Vagina (tissue), 2 donors: ENCODE data around the gene ZMYND11. TPM values are rescaled to one million over a fixed set of nuclear protein-coding genes. Genes with fewer than 3 reads are reported as not detected.
A peak's percentile ranks its signal among the peaks of the same experiment; 100 is the strongest.

Experiments used
- DNase-seq, 2 donors: peaks; one replicate each; pipeline ENCODE4 v3.0.0-alpha.2; 2017; ENCODE audit errors: extremely low spot score in 2 of 2
- H3K27ac ChIP-seq: fragments of 200-600 bp; sonication (generic); one replicate; pipeline ENCODE4 v1.5.1; 2019
- H3K27me3 ChIP-seq: fragments of 200-600 bp; sonication (generic); one replicate; pipeline ENCODE4 v1.5.1; 2019
- H3K36me3 ChIP-seq, 2 donors: fragments of 200-600 bp; sonication (generic); one replicate each; pipeline ENCODE4 v1.5.1; 2017 to 2019
- H3K4me1 ChIP-seq: fragments of 200-600 bp; sonication (generic); one replicate; pipeline ENCODE4 v1.5.1; 2019
- H3K4me3 ChIP-seq, 2 donors: fragments of 200-600 bp; sonication (generic); 1 replicate in 1 of 2; 2 replicates in 1 of 2; pipeline ENCODE4 v1.5.1; 2016 to 2019
- H3K9me3 ChIP-seq: fragments of 200-600 bp; sonication (generic); one replicate; pipeline ENCODE4 v1.5.1; 2019
- POLR2A ChIP-seq, 2 donors: fragments of 450-650 bp; IDR thresholded peaks; one replicate each; pipeline ENCODE4 v1.6.1; 2017; ENCODE audit warnings: antibody characterized with exemption in 2 of 2, mild to moderate bottlenecking in 2 of 2, moderate library complexity in 2 of 2
- POLR2AphosphoS5 ChIP-seq, 2 donors: sonication (generic); formaldehyde crosslinking; IDR thresholded peaks; one replicate each; pipeline ENCODE4 v1.9.0; 2017; ENCODE audit warnings: antibody characterized with exemption in 2 of 2, mild to moderate bottlenecking in 2 of 2, low read depth in 1 of 2; ENCODE audit not compliant: insufficient read depth in 1 of 2
- intact Hi-C: fragments of 100-400 bp; cut with DNase I; formaldehyde crosslinking; loops from one replicate; pipeline ENCODE4 v1.15.1; 2023
- total RNA-seq: library from RNA; depleted of rRNA; stranded (reverse); fragments of >200 nt; gene quantifications from one replicate; pipeline ENCODE4 v1.2.3, GENCODE V29; 2016
- TF ChIP-seq, protein P1 (sequence below), 3 experiments: fragments of 450-650 bp in 2 of 3; fragments of 200-600 bp in 1 of 3; sonication (generic) in 1 of 3; IDR thresholded peaks; one replicate each; pipeline ENCODE4 v1.5.1; 2017 to 2019; ENCODE audit warnings: antibody characterized with exemption in 3 of 3, mild to moderate bottlenecking in 2 of 3, moderate library complexity in 2 of 3

The ZMYND11 gene
- 46.4 TPM for total RNA-seq

DNA sequence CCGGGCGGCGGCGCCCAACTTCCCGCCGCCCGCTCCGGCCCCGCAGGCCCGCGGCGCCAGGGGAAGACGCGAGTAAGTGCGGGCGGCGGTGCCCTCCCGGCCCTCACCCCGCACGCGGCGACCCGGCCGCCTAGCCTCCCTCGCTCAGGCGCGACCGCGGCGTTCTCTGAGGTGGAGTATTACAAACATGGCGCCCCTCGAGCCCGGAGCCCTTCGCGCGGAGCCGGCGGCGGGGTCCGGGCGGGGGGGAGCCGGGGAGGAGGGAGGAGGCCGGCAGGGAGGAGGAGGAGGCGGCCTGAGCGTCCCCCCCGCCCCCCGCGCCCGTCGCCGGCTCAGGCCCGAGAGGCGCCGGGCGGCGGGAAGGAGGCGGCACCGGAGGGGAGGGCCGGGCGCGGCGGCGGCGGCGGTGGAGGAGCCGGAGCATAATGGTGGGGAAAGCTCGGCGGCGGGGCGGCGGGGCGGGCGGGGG is at the start of gene ZMYND11:
Gene ZMYND11, plus strand, starts transcription at position 324 of the 469 bp plus-strand sequence. CDS start 44,558 bp downstream, outside the sequence.
- Histone ChIP-seq H3K9me3 (no peaks in the 10 kb centered on the region), H3K4me3 (peak within 1 kb of the TSS; percentile 72), H3K27me3 (no peaks in the 10 kb centered on the region), H3K36me3 (no peaks in the 10 kb centered on the region), H3K4me1 (peaks cover 52% of the 10 kb centered on the region), H3K27ac (peak within 1 kb of the TSS; percentile 97)
- no peak for DNase-seq
- intact Hi-C loops = no loop called here
- TF ChIP-seq POLR2AphosphoS5 (IDR thresholded peaks at IDR 0.05; ENCODE audit: insufficient read depth in 1 of 2, low read depth in 1 of 2) = no peak
- no peak for TF ChIP-seq POLR2A (IDR thresholded peaks at IDR 0.05)
- TF ChIP-seq, protein P1, sequence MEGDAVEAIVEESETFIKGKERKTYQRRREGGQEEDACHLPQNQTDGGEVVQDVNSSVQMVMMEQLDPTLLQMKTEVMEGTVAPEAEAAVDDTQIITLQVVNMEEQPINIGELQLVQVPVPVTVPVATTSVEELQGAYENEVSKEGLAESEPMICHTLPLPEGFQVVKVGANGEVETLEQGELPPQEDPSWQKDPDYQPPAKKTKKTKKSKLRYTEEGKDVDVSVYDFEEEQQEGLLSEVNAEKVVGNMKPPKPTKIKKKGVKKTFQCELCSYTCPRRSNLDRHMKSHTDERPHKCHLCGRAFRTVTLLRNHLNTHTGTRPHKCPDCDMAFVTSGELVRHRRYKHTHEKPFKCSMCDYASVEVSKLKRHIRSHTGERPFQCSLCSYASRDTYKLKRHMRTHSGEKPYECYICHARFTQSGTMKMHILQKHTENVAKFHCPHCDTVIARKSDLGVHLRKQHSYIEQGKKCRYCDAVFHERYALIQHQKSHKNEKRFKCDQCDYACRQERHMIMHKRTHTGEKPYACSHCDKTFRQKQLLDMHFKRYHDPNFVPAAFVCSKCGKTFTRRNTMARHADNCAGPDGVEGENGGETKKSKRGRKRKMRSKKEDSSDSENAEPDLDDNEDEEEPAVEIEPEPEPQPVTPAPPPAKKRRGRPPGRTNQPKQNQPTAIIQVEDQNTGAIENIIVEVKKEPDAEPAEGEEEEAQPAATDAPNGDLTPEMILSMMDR (IDR thresholded peaks at IDR 0.05) = no peak

DNA sequence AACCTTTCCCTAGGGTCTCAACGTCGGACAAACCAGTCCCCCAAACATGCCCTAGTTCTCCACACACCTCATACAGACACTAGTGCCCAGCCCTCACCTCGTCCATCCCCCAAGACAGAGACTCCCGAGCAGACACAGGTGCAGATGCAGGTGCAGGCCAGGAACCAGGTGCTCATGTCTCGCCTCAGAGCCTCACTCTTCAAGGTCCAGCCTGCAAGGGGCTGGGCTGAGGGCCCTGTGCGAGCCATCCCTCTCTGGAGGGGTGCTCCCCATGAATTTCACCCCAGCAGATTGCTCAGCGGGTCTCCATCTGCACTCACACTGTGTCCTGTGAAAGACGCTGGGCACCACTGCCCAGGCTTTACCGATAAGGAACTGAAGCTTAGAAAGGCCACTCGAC is 49.2 kb upstream of the ZMYND11 start:
- H3K4me1 ChIP-seq = no peaks in the 10 kb centered on the region
- TF ChIP-seq POLR2AphosphoS5 (IDR thresholded peaks at IDR 0.05; ENCODE audit: insufficient read depth in 1 of 2, low read depth in 1 of 2) = no peak
- TF ChIP-seq, protein P1 (IDR thresholded peaks at IDR 0.05) = no peak
- no peak for TF ChIP-seq POLR2A (IDR thresholded peaks at IDR 0.05)
- intact Hi-C loops = no loop called here
- no peak for DNase-seq
- no peak overlapping the region for H3K27ac ChIP-seq
- no peaks in the 10 kb centered on the region for H3K9me3 ChIP-seq
- H3K27me3 ChIP-seq = no peaks in the 10 kb centered on the region
- H3K4me3 ChIP-seq = no peak overlapping the region
- no peaks in the 10 kb centered on the region for H3K36me3 ChIP-seq

DNA sequence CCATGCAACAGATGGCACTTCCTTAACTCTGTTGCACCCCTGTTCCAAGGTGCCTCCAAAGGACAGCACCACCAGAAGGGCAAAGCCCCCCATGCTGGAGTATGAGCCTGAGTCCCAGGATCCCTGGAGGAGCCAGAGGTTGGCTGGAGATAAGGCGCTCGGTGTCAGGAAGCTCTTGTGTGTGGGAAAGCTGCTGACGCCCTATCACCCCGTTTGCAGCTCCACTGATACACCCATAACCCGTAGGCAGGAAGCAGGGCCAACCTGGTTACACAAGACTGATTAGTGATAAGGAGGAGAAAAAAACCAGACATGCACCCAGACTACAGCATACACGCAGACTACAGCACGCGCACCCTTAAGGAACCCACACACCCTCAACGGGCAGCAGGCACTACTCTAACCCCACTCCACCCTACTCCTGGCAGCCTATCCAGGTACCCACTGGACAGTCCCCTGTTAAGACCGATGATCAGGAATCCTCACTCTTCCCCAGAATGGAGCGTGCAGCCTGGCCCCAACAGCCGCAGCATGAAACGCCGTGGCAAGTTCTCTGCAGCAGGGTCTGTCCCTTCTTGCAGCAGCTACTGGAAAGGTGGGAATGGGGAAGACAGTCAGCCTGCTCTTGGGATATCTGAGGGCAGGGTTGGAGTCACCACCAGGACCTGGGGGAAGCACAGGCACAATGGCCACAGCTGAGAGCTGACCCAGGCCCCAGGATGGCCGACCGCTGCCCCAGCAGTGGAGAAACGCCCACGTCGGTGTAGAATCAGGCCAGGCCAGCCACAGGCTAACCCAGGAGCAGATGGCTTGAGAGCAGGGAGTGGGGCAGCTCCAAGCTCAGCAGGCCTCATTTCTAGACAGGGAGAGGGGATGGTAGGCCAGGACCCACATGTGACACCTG is 47.8 kb upstream of the ZMYND11 start:
- Histone ChIP-seq H3K4me3 (no peak overlapping the region), H3K4me1 (peaks cover 5% of the 10 kb centered on the region), H3K27me3 (no peaks in the 10 kb centered on the region), H3K27ac (no peak overlapping the region), H3K36me3 (no peaks in the 10 kb centered on the region), H3K9me3 (no peaks in the 10 kb centered on the region)
- intact Hi-C loops = no loop called here
- TF ChIP-seq POLR2A (IDR thresholded peaks at IDR 0.05) (no peak), POLR2AphosphoS5 (IDR thresholded peaks at IDR 0.05; ENCODE audit: insufficient read depth in 1 of 2, low read depth in 1 of 2) (no peak)
- TF ChIP-seq, protein P1 (IDR thresholded peaks at IDR 0.05) = no peak
- DNase-seq = no peak

DNA sequence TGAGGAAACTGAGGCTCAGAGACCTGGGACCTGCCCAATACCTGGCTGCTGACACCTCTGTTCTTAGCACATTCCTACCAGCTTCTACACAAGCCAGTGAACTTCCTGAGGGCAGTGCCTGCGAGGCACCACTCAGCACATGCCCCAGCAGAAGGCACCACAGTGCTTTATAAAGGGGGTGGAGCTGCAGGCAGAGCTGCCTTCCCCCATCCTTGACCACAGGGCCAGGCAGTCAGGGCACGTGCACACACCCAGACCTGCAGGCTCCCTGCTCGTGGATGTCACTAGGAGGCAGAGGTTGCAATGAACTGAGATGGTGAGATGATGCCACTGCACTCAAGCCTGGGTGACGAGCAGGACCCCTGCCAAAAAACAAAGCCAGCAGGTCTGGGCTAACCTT is 47.0 kb upstream of the ZMYND11 start:
- H3K4me3 ChIP-seq = no peak overlapping the region
- H3K27me3 ChIP-seq = no peaks in the 10 kb centered on the region
- intact Hi-C loops = no loop called here
- no peaks in the 10 kb centered on the region for H3K36me3 ChIP-seq
- H3K9me3 ChIP-seq = no peaks in the 10 kb centered on the region
- H3K27ac ChIP-seq = no peak overlapping the region
- peaks cover 7% of the 10 kb centered on the region for H3K4me1 ChIP-seq
- TF ChIP-seq POLR2A (IDR thresholded peaks at IDR 0.05) (no peak), POLR2AphosphoS5 (IDR thresholded peaks at IDR 0.05; ENCODE audit: insufficient read depth in 1 of 2, low read depth in 1 of 2) (no peak)
- TF ChIP-seq, protein P1 (IDR thresholded peaks at IDR 0.05) = no peak
- no peak for DNase-seq

DNA sequence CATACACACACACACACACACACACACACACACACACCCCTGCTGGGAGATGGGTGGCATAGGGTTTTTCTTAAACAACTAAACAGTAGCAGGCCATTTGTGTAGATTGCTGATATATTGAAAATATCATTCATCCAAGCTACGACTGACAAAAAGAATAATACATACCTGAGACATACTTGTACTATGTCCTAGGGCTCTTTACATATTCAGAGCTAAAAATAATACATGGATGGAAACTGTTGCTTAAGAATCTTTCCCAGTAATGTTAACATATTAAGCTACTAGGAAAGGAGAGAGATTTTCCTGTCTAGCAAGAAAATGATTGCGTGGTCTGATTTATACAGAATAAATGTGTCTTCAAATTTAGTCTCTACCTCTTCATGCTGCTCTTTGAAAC is 46.0 kb upstream of the ZMYND11 start:
- intact Hi-C loops = no loop called here

More for the DNA sequence above, 46.0 kb upstream of the ZMYND11 start:
- H3K36me3 ChIP-seq = no peaks in the 10 kb centered on the region
- peaks cover 7% of the 10 kb centered on the region for H3K4me1 ChIP-seq
- no peaks in the 10 kb centered on the region for H3K9me3 ChIP-seq
- no peak for DNase-seq
- no peak overlapping the region for H3K4me3 ChIP-seq
- no peaks in the 10 kb centered on the region for H3K27me3 ChIP-seq
- TF ChIP-seq, protein P1 (IDR thresholded peaks at IDR 0.05) = no peak
- no peak for TF ChIP-seq POLR2AphosphoS5 (IDR thresholded peaks at IDR 0.05; ENCODE audit: insufficient read depth in 1 of 2, low read depth in 1 of 2)
- TF ChIP-seq POLR2A (IDR thresholded peaks at IDR 0.05) = no peak
- H3K27ac ChIP-seq = no peak overlapping the region
